SW 1271 (cell line): ENCODE results near the gene TECTB.

ENCODE experiments used
- DNase-seq, 2 experiments: peaks; one replicate each; lab custom pipeline; 2025; lab: John Stamatoyannopoulos, UW

The TECTB gene

GRCh38 chr10:112274831-112275230 lies 8.4 kb upstream of the TECTB start:
- DNase-seq, result no peak

DNA sequence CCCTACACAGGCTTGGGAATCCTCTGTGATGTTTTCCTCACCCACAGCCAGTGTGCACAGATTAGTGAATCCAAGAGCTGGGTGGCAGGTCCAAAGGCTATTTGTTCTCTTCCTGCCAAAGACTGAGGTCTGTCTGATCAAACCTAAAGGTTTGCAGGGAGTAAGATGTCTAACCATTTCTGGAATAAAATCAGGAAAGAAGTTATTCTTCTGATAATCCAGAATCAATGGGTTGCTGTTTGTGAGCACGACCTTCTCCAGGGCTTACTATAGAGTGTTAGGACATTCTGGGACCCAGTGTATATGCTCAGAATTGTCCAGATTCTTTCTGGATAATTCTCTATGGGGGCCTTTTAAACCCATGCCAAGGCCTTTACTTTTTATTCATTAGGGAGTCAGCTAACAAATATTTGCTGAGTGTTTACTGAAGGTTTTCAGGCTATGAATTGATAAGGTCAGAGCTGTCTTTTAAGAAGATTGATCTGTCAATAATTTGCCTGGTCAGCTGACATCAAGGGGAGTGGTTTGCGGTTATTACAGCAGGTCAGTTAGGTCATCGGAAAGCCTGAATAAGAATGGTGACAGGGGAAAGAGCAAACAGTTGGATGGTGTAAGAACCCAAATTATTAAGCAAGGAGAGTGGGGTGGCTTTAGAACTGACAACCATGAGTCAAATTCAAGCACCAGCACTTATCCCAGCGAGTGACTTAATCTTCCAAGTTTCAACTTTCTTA lies 7.5 kb upstream of the TECTB start:
- DNase-seq, result no peak

DNA sequence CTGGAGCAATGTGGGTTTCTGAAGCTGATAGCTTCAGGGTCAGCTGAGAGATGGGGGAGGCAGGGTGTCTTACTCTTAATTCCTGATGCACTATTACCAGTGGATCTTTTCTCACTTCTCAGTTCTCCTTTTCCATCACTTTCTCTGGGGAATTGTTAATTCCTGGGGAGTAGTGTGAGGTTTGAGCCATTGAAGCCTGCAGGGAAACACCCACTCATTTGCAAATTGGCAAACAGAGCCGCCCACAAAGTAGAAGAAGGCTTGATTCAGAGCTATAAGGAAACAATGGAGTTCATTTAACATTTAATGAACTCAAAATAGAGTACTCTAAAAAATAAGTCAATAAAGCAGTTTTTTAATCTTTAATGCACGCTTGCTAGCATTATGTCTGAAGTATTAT lies 4.3 kb upstream of the TECTB start:
- no peak for DNase-seq

DNA sequence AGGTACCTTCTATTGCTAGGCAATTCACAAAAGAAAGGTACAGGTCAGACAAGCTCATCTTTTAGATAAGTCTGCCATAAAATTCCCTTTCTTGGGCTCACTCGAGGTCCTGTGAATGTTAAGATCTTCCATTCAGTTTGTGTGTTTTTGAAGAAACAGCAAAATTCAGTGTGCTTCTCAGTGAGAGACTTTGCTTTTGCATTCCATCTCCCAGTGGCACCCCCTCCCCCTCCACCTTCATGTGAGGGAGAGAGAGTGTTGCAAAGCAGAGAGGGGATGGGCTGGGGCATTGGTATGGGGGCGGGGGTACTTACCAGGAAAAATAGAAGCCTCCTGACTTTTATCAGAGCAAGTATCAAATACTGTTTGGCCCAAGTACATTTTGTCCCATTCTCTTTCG lies 3.8 kb upstream of the TECTB start:
- DNase-seq, result no peak

DNA sequence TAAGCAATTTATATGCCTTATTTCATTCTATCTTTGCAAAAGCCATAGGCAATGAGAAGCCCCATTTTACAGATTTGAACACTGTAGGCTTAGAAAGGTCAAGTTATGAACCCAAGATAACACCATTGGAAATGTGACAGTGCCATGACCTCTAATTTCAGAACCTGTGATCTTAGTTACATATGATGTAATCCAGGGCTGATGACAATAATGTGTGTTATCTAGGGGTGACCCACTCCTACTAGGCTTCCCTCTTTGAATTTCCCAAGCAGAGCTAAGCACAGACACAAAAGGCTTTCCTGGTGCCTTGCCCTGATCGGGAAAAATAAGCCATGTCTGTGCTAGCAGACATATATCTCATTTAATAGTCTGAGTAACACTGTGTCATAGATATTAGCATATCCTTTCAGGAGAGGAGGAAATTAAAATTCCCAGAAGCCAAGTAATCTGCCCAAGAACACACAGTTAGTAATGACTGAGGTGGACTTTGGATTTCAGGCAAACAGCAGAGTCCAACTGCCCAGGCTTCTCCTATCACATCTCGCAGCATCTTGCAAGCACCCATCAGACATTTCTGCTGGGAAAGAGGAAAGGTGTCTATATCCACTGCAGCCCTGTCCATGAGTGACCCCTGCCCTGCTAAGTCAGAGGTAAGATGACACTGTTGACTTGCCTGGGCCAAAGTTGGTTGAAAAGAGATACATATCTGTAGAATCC lies 2.8 kb upstream of the TECTB start:
- DNase-seq, result no peak

DNA sequence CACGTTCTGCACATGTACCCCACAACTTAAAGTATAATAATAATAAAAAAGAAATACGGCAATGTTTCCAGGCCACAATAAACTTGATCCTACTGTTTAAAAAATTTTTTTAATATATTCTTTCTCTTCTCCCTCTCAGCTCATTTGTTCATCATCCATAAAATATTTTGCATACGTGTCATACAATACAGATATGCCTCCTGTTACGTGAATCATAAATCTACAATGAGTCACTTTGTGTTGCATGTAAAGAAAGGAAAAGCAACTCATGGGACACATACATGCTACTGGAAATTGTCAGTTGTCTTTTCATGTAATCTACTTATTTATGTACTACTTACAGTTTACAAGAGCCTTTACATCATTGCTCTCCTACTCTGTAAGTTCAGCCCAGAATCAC lies 1.1 kb upstream of the TECTB start:
- no peak for DNase-seq

GRCh38 chr10:112286837-112287818 lies 3.9 kb downstream of the TECTB start:
- no peak for DNase-seq

DNA sequence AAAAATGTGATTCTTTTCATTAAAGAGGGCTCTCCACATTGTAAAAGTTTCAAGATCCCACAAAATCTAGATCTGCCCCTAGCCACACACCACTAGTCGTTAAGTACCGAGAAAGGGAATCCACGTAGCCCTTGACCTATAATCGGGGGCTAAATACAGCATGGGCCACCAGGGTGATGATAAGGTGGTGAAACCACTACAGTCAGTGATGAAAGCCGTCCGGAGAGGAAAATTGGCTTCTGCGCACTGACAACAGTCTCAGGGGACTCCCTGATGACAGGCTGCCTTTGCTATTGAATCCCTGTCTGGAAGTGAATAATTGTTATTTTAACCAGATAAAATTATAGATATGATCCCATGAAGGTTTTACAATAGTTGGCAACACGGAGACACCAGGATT lies 4.6 kb downstream of the TECTB start:
- no peak for DNase-seq

DNA sequence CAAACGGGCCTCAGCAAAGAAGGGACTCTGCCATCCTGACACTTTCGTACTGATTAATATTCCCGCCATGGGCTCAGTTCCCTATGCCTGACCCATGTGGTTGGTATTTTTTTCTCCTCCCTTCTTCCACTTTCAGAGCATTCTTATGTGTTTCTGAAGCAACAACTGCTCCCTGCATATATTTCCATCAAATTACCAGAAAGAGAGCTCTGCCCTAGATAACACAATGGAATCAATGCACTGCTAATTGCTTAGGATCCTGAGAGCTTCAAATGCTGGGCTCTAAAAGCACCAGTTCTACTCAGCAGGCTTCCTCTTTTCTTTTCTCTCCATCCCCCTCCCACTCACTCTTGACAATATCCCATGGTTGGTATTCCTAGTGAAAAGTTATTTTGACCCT lies 5.3 kb downstream of the TECTB start:
- no peak for DNase-seq

DNA sequence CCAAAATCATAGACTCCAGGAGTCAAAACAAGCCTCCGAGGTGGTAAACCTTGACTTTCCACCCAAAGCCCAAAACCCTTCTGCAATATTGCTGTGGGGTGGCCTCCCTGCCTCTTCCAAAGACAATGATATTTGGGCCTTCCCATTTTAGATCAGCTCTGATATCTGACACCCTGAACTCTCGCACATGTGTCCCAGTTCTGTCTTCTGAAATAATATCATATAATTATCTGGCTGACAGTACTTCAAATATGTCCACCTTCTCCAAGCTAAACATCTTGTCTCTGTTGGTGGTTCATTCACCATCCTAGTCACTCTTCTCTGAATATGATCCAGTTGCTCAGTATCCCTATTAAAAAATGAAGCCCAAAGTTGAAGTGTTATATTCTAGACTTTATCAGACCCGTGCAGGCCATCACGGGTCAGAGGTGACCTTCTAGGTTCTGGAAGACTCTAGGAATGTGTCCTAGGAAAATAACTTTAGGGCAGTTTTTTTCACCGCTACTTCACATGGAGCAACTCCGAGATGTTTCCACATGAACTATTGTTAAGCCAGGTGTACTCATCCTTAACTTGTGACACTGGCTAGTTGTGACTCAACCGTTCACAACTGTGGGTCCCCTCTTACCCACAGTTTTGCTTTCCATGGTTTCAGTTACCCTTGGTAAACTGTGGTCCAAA lies 6.3 kb downstream of the TECTB start:
- no peak for DNase-seq

DNA sequence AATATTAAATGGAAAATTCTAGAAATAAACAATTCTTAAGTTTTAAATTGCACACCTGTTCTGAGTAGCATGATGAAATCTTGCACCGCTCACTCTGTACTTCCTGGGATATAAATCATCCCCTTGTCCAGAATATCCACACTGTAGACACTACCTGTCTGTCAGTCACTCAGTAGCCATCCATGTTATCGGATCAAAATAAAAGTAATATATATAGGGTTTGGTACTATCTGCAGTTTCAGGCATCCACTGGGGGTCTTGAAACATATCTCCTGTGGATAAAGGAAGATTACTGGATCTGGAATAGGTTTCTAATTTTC lies 6.8 kb downstream of the TECTB start:
- DNase-seq, result no peak

DNA sequence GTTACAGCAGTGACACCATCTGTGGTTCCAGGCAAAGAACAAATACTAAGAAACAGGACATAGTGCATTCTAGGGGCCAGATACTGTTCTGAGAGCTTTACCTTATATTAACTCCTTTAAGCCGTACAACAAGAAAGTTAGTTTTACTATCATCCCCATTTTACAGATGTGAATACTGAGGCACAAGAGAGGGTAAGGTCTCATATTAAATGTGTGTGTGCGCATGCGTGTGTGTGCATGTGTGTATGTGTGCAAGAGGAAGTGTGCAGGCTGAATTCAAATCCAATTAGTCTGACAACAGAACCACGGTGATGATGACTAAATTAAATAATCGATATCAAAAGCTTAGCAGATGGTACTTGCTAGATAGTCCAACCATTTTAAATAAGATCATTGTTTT lies 11.0 kb downstream of the TECTB start:
- DNase-seq, result no peak

- DNase-seq, result no peak
These were observed 12.9 kb downstream of the TECTB start for GRCh38 chr10:112295853-112296830.

- DNase-seq, result no peak
These were observed 13.7 kb downstream of the TECTB start for GRCh38 chr10:112296908-112297331.

- no peak for DNase-seq
These were observed 15.4 kb downstream of the TECTB start for GRCh38 chr10:112298581-112298980.

- no peak for DNase-seq
These were observed 16.3 kb downstream of the TECTB start for GRCh38 chr10:112299456-112299855.

- no peak for DNase-seq
These were observed 19.1 kb downstream of the TECTB start for GRCh38 chr10:112302335-112302734.

DNA sequence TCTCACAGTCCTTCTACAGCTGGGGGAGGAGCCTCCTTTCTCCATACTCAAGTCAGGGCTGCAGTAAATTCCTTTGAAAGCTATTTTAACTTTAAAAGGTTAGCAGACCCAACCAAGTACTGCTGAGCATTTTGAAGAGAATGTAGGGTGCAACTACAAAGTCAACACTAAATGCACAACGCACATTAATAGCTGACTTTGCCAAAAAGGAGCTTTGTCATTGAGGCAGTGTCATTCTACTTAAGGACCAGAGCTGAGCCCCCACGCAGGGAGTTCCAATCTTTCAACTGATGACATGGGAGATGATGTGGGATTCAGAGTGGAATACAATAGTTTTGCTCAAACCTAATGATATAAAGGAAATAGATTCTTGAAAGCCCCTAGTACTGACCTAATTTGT lies 20.3 kb downstream of the TECTB start:
- DNase-seq, result no peak

GRCh38 chr10:112304267-112304859 lies 21.2 kb downstream of the TECTB start:
- DNase-seq, result no peak

DNA sequence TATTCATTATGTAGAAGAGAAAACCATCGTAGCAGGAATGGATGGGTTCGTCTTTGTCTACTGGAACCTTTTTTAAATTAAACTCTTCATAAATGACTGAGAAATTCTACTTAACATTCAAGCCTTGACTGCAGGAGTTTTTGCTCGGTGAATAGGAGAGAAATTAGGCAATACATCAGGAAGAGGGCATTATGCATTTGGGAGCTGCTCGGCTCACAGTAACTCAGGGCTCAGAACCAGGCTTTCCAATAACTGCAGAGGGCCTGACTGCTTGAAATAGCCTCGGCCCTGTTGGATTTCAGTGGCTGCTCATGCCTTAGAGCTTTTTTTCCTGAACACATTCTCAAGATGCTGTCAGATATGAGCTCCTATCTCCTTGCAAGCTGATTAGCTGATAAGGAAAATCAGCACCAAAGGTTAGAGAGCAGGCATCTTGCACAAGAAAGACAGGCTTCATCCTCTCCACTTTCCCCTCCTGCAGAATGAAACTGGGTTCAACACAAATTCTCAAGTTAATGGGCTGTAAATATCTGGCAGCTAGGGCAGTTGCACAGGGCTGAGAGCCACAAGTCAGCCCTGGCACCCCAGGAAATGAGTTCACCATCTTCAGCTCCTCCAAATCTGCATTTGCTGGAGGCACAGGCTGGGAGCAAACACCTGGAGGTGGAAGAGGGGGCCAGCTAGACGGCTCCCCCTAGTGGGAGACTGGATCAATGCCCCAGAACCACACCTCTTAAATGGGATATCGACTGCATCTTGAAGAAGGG lies 24.3 kb downstream of the TECTB start:
- no peak for DNase-seq
